GM18507 (cell line): ENCODE measurements around the gene HMGXB3.

Experiments
- DNase-seq: peaks from one replicate; pipeline ENCODE4 v3.0.0; 2011; ENCODE audit warnings: low read depth; ENCODE audit not compliant: insufficient read length; ENCODE audit errors: extremely low spot score
- FAIRE-seq: peaks from 2 replicates; lab custom pipeline; 2011; peaks lifted over from hg19 to GRCh38; lab: Jason Lieb, UNC

The HMGXB3 gene, protein sequence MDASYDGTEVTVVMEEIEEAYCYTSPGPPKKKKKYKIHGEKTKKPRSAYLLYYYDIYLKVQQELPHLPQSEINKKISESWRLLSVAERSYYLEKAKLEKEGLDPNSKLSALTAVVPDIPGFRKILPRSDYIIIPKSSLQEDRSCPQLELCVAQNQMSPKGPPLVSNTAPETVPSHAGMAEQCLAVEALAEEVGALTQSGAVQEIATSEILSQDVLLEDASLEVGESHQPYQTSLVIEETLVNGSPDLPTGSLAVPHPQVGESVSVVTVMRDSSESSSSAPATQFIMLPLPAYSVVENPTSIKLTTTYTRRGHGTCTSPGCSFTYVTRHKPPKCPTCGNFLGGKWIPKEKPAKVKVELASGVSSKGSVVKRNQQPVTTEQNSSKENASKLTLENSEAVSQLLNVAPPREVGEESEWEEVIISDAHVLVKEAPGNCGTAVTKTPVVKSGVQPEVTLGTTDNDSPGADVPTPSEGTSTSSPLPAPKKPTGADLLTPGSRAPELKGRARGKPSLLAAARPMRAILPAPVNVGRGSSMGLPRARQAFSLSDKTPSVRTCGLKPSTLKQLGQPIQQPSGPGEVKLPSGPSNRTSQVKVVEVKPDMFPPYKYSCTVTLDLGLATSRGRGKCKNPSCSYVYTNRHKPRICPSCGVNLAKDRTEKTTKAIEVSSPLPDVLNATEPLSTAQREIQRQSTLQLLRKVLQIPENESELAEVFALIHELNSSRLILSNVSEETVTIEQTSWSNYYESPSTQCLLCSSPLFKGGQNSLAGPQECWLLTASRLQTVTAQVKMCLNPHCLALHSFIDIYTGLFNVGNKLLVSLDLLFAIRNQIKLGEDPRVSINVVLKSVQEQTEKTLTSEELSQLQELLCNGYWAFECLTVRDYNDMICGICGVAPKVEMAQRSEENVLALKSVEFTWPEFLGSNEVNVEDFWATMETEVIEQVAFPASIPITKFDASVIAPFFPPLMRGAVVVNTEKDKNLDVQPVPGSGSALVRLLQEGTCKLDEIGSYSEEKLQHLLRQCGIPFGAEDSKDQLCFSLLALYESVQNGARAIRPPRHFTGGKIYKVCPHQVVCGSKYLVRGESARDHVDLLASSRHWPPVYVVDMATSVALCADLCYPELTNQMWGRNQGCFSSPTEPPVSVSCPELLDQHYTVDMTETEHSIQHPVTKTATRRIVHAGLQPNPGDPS (N-terminal part only)

DNA sequence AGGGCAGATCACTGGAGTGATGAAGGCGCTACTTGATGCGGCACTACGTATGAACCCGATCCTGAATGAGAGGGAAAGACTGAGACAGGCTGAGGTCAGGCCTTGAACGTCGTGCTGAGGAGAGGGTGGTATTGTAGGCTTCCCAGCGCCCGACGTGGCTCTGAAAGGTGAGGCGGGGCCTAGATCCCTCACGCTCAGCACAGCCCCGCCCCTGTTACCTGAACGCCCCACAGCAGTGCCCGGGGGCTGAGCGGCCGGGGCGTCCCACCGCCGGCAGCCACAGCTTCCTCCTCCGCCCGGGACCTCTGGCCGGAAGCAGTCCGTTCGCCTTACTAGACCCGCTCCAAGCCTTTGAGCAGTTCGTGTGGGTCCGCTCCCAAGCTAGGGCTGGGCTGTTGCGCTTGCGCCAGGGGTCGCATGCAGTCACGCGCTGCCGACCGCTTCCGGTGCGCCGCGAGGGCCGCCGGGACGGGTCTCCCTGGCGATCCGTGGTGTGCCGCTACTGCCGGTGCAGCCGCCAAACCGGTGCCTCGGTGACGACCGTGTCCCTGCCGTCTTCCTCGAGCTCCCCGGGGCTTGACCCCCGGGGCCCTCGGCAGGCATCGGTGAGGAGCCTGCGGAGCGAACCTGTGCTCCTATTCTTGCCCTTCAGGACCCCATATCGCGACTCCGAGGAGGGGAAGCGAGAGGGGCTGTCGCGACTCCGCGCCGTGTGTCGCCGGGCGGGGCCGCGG lies at the start of gene HMGXB3, which contains the start of gene TIGD6:
HMGXB3 (plus strand) TSS at position 484 of the 734 bp plus-strand sequence. CDS start 4,114 bp downstream, outside the sequence.
TIGD6 (minus strand) TSS at position 399 of the 734 bp plus-strand sequence. CDS start 4,306 bp downstream, outside the sequence.
- DNase-seq: peak; percentile 87
- FAIRE-seq: peak; percentile 92

- no peak for FAIRE-seq
These were observed 49.3 kb upstream of the HMGXB3 start for GRCh38 chr5:149951138-149951749.

DNA sequence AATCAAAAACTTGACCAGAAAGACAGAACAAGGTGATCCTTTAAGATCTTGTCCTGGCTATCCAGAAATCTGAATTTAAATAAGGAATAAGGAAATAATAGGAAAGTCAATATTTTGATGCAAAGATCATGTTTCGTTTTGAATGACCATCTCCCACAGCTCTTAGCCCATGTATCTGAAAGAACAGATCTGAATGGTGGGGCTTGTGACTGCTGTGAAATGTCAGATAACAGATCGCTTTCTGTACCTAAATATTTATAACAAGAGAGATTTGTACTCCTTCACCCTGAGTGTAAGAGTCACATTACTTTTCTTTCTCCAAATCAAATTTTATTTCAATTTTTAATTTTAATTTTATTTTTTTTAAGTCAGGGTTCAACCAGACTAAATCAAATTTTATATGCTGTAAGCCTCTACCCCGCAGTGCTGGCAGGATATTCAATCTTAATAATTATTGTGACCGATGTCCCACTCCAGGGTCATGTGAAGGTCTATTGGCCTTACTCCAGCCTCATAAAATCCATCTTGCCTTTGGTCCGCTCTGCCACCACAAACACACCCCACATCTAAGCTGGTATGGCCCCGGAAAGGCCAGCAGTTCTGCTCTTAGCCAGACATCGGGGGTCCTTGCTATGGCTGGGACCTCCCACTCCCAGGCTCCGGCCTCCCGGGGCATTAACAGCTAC lies 47.0 kb upstream of the HMGXB3 start:
- no peak for DNase-seq
- no peak for FAIRE-seq

More at GRCh38 chr5:149951138-149951749, 49.3 kb upstream of the HMGXB3 start:
- DNase-seq: no peak

DNA sequence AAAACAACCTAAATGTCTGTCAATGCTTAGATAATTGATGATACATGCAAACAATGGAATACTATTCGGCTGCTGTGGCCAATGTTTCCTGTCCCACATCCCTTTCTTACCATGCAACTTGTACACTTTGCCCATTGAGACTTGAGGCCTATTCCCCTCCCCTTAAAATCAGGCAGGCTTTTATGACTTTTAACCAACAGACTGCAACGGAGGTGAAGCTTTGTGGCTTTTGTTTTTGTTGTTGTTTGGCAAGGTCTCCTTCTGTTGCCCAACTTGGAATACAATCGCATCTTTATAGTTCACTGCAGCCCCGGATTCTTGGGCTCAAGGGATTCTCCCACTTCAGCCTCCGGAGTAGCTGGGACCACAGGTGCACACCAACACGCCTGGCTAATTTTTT lies 45.7 kb upstream of the HMGXB3 start:
- FAIRE-seq (no peak), DNase-seq (no peak)

- FAIRE-seq (no peak), DNase-seq (no peak)
These were observed 43.9 kb upstream of the HMGXB3 start for GRCh38 chr5:149956685-149957084.

GRCh38 chr5:149957855-149958254 lies 42.7 kb upstream of the HMGXB3 start:
- FAIRE-seq (no peak), DNase-seq (no peak)

- FAIRE-seq (peak; percentile 84), DNase-seq (no peak)
These were observed 40.9 kb upstream of the HMGXB3 start for GRCh38 chr5:149959406-149960236.

- DNase-seq: peak; percentile 99
- peak; percentile 95 for FAIRE-seq
These were observed 40.0 kb upstream of the HMGXB3 start, which contains the start of gene SLC26A2 for GRCh38 chr5:149960272-149961185. SLC26A2 (plus strand) TSS chr5:149960758; CDS start chr5:149977653, 16,895 bp downstream.

DNA sequence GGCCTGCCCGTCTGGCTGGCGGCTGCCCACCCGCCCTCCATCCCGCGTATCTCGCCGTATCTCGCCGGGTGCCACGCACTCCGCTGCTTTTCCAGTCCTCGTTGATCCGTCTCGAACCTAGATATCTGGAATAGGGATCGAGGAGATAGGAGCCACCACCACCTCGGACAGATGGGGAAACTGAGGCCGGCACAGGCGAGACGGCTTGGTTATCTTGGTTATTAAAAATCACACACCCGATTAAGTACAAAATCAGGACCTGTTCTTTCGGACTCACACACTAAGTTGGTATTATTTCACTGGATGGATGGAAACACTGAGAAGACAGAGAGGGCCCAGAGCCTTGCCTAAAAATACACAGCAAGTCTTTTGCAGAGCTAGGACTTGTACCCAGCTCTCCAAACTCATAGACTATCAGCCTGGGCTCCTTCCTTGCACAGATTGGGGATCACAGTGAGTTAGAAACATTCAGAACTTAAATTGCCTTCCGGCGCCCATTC lies 39.3 kb upstream of the HMGXB3 start:
- FAIRE-seq (no peak), DNase-seq (no peak)

GRCh38 chr5:149961957-149962409 lies 38.6 kb upstream of the HMGXB3 start:
- FAIRE-seq (no peak), DNase-seq (no peak)

DNA sequence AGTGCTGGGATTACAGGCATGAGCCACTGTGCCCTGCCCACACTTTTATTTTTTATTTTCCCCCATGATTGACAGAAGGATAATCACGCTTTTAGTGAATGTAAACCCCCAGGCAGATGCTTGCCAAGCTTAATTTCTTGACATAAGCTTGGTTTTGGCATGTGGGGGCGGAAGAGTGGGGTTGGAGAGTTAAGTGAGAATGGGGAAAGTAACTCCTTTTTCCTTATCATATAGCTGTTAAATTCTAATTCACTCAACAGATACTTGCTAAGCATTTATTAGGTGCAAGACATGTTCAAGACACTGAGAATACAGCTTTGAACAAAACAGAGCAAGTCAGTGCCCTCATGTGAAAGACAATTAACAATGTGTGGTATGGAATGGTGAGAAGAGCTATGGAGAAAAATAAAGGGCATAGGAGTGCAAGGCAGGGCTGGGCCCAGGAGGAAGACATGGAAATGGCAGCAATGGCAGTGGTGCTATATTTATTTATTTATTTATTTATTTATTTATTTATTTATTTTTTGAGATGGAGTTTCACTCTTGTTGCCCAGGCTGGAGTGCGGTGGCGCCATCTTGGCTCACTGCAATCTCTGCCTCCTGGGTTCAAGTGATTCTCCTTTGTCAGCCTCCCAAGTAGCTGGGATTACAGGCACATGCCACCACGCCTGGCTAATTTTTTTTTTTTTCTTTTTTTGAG lies 37.8 kb upstream of the HMGXB3 start:
- FAIRE-seq: no peak
- no peak for DNase-seq

GRCh38 chr5:149963729-149964128 lies 36.8 kb upstream of the HMGXB3 start:
- FAIRE-seq: no peak

DNA sequence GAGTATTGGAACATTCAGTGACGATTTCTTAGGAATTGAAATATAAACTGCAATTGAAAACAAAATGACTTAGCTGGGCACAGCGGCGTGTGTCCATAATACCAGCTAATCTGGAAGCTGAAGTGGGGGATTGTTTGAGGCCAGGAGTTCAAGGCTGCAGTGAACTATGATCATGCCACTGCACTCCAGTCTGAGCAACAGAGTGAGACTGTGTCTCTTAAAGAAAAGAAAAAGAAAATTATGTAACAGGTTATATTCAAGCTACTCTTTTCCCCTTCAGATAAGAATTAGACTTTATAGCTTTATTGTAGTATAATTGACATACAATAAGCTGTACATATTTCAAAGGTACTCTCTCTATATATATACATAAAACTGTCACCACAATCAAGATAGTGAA lies 33.6 kb upstream of the HMGXB3 start:
- DNase-seq: no peak
- FAIRE-seq: no peak

More at GRCh38 chr5:149963729-149964128, 36.8 kb upstream of the HMGXB3 start:
- DNase-seq: no peak

DNA sequence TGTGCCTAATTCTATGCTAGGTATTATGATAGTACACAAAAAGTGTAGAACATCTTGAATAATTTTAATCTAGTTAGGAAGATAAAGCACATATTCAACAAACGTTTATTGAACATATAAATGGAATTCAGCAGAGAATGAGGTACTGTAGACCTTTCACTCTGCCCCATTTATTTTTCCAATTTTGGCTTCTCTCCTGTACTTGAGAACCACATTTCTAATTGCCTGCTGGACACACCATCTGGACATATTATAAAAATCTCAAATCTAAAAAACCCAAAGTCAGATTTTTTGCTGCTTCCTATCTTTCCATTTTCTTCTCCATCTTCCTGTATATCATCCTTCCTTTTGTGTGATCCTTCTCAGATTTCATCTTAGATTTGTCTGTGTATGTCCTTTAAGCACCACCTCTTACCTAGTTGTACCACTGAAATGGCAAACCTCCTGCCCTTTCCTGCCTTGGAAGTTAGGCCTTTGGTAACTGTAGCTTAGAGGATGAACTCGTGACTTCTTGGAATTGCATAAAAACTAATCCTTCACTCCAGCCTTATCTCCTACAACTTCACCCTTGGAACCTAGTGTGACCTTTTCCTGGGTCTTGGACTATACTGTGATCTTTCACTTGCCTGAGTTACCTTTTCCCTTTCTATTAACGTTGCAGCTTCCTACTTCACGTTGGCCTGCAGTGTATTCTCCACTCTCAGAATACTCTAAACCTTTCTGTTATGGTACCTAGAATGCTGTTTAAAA lies 31.2 kb upstream of the HMGXB3 start:
- FAIRE-seq: no peak

DNA sequence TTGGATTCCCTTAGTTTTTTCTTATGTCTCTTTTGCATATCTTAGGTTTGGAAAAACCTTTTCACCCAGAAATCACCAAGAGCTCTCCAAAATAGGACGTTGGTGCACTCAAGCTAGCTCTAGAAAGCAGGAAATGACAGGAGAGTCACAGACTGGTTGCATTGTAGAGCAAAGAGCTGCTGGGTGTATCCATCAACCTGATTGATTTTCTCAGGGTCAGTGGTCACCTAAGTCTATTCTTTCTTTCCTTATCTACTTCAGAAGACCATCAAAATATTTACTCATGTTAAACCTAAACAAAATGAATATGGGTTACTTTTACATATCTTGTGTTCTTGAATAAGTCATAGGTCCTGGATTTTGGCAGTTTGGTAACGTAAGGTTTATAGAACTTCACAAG lies 25.1 kb upstream of the HMGXB3 start:
- DNase-seq (no peak), FAIRE-seq (no peak)

More for the DNA sequence above, 31.2 kb upstream of the HMGXB3 start:
- no peak for DNase-seq
